C4-2B (cell line): Measurements from ENCODE around the gene NSF.

Experiments used
- CTCF ChIP-seq: fragments of 450-650 bp; conservative IDR thresholded peaks from 2 replicates; pipeline ENCODE4 v1.5.1; 2017; ENCODE audit warnings: mild to moderate bottlenecking
- ZFX ChIP-seq: fragments of 450-650 bp; IDR thresholded peaks from 2 replicates; pipeline ENCODE4 v1.6.1; 2017

GRCh38 chr17:46796956-46797530, 206.6 kb downstream of the NSF start:
- no peak for TF ChIP-seq CTCF
- TF ChIP-seq ZFX: no peak
